UCSD-AML1 (cell line): ENCODE data around the gene EFCAB14.
"Not testable (repeated sequence)": the region's sequence is repeated elsewhere in the genome, so short reads cannot be mapped to it uniquely, and the experiment has no call there.

Experiments
- DNase-seq: peaks from one replicate; lab custom pipeline; 2025; ENCODE audit not compliant: unreplicated experiment; lab: John Stamatoyannopoulos, UW

Gene EFCAB14

DNA sequence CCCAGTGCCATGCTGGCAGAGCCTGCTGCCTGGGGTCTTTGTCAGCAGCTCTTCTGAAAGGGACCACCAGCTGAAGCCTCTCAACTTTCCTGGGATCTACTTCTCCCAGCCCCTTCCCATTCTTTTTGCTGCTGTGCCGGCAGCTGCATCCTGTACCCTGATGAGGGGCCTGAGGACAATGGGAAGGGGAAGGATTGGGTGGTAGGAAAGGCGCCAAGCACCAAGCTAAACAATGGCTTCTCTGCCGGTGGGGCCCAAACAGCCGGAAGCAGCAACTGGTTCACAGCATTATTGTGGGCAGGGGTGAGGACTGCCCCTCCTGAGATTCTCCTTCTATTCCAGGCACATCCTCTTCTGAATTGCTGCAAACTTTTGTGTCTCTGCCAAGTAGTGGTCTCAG, 5.0 kb upstream of the EFCAB14 start:
- no peak for DNase-seq

DNA sequence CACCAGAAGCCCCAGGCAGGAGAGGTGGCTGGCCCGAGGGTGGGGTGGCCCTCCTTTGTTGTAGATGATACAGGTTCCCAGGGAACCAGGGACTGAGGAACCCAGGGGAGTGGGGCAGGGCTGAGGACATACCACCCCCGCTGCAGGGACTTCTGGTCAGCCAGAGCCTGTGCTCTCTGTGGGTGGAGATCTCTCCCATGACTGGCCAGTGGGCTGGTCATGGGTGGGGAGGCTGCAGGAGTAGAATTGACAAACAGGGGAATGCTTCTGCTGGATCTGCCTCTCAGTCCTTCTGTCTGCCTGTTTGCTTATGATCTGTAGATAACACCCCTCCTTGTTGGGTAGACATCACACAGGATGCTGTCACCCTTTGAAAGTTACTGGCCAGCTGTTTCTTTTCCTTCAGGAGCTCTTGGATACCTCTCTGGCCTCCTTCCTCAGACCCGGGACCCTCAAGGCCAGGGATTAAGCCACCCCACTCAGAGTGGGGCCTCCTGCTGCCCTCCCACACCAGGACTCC, 2.8 kb upstream of the EFCAB14 start:
- no peak for DNase-seq

DNA sequence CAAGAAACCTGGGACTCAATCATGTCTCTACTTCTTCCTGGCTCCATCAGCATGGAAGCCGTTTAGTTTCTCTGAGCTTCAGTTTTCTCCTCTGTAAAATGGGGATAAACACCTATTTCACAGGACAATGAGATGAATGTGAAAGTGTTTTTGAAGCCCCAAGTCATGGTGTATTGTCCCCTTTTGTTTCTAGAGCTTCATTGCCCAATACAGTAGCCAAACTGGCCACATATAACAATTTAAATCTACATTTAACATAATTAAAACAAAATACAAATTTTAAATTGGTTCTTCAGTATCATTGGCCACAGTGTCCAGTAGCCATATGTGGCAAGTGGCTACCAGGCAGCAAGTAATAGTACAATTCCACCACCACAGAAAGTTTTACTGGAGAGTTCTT, 2.3 kb upstream of the EFCAB14 start:
- no peak for DNase-seq

DNA sequence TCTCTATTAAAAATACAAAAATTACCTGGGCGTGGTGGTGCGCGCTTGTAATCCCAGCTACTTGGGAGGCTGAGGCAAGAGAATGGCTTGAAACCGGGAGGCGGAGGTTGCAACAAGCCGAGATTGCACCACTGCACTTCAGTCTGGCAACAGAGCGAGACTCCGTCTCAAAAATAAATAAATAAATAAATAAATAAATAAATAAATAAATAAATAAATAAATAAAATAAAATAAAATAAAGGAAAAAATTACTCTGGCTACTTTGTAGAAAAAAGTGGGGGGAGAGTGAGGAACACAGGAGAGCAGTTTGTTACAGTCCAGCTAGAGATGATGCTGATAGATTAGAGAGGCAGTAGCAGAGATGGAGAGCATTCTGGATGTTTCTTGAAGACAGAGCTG, 1.4 kb upstream of the EFCAB14 start:
- not testable (repeated sequence) for DNase-seq

DNA sequence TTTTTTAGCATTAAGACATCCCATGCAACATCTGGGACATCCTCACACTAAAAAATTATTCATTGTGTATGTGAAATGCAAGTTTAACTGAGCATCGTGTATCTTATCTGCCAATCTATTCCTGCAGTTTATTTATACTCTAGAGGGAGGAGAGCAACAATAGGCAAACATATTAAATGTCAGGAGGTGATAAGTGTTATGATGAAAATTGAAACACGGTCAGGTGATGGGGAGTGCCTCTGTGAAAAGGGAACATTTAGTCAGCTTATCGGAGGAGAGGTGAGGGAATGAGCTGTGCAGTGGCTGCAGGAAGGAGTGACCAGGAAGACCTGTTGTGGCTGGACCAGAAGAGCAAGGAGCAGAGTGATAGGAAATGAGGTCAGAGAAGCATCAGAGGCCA, 775 bp upstream of the EFCAB14 start:
- no peak for DNase-seq

DNA sequence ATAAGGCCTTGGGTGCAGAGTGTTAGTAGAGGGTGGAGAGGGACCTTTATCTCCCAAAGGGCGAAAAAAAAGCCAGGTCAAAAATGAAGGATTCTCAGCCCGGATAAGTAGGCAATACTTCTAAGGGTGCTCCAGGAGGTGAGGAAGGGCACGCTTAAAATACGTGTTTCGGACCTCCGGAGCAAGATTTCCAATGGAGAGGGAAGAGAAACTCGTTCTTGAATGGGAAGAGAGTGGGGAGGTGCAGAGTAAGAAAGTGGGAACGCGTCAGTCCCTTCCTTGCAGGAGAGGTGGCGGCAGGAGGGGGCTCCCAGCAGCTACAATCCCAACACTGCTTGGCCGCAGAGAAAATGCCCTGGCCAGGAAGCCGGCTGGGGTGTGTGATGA, 581 bp downstream of the EFCAB14 start:
- DNase-seq = no peak

DNA sequence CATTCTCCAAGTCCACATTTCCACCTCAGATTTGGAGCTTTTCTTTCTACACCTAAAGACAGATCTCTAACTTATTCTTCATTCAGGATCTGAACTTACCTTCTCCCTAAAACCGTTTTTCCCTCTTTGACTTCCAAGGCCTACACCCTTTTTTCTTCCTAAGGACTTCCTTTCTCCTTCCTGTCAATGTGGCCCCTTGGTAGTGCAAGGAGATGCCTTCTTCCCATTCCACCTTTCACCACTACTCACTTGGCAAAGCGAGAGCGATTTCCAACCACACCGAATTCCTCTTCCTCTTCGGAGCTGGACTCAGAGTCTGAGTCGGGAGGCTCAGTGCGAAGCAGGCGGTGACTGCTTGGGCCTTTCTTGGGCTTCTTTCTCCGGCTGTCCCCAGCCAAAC, 1.3 kb downstream of the EFCAB14 start:
- DNase-seq = no peak

DNA sequence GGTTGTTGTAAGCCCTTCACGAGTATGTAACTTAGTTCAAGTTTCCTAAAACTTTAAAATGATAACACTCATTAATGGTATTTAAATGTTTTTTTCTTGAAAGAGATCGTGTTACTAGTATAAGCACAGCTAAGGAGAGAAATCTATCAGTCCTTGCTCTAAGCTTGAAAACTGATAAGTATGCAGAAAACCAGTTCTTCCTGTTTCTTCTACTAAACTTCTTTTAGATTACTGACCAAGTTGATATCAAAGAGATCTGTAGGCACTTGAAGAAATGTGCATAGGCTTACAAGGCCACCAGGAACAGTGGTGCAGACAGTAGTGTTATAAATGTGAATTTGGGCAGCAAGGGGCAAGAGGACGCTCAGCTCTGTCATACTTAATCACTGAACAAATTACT, 3.9 kb downstream of the EFCAB14 start:
- no peak for DNase-seq

DNA sequence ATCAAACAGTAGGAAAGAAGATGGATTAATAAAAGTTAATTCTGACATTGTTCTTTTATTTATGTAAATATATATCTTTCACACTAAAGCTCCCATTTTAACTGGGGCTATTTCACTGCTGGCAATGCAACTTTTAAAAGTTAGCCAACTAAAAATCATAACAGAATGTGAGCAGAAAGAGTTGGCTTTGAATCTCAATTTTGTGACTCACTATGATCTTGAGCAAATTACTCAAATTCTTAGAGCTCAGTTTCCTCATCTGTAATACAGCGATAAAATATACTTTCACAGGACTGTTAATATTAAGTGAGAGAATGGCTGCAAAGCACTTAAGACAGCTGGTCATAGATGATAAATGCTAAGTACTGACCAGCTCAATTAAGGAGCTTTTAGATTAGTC, 10.8 kb downstream of the EFCAB14 start:
- DNase-seq = no peak

DNA sequence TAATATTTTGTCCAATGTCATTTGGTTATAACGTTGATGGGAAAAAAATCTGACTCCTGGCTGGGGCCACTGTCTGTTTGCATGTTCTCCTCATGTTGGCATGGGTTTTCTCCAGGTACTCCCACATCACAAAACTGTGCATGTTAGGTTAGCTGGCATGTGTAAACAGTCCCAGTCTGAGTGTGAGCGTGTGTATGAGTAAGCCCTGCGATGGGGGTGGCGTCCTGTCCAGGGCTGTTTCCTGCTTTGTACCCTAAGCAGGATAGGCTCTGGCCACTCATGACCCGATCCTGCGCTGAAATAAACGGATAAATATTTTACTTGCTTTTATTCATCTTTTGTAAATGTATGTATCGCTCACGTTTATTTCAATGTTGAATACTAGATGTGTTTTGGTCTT, 13.5 kb downstream of the EFCAB14 start:
- no peak for DNase-seq

DNA sequence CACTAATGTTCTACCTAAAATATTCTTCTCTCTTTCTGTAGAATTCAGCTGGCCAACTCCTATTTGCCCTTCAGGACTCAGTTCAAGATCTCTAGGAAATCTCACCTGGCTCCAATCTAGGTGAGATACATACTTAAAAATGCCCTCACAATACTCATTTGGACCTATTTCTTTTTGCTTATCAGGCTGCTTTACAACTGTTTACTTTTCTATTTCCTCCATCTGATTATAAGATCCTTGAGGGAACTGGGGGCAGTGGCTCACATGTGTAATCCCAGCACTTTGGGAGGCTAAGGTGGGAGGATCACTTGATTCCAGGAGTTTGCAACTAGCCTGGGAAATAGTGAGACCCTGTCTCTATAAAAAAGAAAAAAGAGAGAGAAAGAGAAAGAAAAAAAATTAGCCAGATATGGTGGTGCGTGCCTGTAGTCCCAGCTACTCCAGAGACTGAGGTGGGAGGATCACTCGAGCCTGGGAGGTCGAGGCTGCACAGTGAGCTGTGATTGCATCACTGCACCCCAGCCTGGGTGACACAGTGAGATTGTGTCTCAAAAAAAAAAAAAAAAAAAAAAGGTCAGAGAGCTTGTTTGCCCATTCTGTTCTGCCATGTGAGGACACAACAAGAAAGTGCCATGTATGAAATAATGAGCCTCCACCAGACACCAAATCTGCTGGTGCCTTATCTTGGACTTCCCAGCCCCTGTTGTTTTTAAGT, 14.8 kb downstream of the EFCAB14 start:
- DNase-seq = no peak

DNA sequence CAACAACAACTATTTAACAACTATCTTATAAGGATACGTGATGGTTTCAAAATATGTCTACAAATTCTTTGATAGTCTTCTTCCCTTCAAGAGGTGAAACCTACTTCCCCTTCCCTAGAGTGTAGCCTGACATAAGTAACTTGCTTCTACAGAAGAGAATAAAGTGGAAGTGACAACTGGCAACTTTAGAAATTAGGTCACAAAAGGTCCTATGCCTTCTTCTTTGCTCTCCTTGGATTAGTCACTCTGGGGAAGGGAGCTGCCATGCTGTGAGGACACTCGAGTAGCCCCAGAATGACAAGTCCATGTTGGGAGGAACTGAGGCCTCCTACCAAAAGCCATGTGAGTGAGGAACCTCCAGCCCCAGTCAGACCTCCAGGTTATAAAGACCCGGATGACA, 19.2 kb downstream of the EFCAB14 start:
- no peak for DNase-seq

DNA sequence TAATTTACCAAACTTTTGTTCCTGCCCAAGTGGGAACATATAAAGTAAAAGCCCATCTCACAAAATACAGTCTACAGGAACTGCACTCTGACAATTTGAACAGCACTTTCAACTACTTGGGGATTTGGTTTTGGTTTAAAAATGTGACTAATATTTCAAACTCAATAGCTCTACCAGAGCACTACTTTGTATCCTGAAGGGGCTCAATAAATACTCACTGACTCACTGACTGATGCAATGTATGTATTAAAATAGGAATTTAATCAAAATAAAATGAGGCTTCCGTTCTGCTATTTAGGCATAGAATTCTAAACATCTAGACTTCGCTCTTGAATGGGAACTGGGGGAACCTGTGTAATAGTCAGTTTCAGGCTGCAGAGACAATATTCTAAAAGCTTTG, 21.9 kb downstream of the EFCAB14 start:
- no peak for DNase-seq

DNA sequence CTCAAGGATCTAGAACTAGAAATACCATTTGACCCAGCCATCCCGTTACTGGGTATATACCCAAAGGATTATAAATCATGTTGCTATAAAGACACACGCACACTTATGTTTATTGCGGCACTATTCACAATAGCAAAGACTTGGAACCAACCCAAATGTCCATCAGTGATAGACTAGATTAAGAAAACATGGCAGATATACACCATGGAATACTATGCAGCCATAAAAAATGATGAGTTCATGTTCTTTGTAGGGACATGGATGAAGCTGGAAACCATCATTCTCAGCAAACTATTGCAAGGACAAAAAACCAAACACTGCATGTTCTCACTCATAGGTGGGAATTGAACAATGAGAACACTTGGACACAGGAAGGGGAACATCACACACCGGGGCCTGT, 24.2 kb downstream of the EFCAB14 start:
- DNase-seq = not testable (repeated sequence)

DNA sequence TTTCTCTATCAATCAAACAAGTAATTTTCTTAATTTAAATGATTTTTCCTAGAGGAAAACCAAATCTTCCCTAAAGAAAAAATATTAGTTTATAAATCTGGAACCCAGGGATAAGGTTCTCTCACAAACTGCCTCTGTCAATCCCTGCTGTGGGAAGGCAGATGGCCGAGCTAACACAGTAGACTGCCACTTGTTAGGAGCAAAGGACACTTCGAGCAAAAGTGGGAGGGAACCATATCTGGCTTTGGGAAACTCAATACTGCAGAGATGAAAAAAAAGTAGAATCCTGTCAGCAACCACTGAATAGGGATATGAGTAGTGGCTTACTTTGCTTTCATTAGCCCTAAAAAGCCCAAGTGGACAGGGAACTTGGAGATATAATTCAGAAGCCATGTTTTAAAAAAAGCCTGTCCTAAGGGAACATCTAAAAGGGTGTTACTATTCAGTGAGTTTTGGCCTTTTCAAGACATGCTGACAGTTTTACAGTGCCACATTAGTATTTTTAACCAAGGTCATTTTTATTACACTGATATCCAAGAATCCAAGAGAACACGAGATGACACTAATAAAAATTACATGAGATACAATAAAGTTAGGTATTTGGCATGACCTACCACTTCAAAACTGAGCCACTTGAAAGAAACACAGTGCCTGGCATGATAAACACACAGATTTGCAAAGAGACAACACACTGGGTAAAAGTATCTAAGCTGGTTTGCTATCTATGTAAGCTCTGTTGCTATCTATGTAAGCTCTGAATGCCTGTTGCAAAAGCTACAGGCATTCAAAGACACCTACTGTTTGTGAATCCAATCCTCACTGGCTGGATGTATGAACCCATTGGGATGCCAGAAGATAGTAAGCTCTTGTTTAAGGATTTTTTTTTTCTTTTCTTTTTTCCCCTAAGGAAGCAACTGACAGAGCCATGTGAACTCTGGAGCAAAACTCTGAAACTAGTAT, 25.8 kb downstream of the EFCAB14 start:
- DNase-seq = no peak

DNA sequence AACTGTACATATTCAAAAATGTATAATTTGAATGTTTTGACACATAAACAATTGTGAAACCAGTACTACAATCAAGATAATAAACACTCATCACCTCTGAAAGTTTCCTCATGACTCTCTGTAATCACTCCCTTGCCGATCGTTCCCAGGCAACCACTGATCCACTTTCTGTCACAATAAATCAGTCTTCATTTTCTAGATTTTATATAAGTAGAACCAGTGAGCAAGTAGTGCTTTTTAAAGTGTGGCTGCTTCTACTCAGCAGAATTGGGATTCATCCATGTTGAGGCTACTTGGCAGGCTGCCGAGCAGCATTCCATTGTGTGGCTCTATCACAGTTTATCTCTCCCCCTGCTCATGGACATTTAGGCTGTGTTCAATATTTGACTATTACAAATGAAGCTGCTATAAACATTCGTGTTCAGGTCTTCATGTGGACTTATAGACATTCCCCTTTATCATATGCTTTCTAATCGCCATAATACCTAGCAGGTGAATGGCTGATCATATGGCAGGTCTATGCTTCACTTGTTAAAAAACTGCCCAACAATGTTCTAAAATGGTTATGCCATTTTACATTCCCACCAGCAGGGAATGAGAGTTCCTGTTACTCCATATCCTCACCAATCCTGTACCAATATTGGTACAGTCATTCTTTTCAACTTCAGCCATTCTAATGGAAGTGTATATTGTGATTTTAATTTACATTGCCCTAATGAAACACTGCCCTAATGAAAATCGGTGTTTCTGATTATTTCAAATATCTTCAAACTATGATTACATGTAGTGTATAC, 26.7 kb downstream of the EFCAB14 start:
- no peak for DNase-seq

DNA sequence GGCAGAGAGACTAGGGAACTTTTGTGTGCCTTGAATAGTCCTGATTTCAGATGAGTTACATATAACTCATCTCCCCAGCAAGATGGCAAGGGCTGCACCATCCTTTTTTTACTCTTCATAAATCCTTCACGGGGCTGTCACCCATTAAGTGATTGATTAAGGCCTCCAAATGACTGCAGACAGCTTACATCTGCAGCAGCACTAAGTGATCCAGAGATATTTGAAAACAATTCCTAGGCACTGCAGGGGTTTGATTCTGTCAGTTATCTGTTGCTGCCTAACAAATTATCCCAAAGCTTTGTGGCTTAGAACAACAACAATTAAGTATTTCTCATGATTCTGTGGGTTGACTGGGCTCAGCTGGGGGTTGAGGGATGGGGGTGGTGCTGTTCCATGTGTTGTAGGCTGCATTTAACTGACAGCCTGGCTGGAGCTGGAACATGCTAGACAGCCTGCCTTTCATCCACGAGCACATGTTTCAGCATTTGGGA, 27.9 kb downstream of the EFCAB14 start:
- no peak for DNase-seq

DNA sequence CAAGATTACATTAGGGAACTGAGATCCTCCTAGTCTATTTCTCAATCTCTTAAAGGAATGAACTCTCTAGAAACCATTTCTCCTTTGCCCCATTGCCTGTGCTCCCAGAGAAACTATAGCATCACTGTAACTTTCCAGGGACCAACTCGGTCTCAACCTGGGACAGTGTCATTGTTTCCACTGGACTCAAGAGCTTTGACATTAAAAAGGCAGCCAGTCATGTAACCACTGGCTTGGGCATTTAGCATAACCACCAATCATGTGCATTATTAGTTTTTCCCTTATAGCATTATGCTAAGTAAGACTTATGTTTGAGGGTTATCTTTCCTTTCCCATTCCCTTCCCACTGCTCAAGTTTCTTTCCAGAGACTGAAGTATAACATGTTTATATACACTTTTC, 29.0 kb downstream of the EFCAB14 start:
- no peak for DNase-seq

DNA sequence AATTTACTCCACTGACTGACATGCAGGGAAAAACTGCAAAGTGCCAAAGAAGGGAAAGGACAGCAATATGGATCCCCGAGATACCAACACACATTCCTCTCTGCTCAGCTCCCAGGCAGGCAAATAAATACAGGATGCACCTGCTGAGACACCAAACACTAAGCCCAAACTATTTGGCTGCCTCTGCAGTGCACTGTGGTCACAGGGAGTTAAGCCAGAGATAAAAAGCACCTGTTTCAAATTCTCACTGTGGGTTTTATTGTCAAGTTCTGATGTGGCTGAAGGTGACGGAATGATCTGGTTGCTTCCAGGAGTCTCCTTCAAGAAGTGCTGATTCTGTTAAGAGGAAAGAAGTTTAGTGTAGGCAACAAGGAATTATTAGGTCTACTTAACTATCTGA, 29.6 kb downstream of the EFCAB14 start:
- DNase-seq = no peak

DNA sequence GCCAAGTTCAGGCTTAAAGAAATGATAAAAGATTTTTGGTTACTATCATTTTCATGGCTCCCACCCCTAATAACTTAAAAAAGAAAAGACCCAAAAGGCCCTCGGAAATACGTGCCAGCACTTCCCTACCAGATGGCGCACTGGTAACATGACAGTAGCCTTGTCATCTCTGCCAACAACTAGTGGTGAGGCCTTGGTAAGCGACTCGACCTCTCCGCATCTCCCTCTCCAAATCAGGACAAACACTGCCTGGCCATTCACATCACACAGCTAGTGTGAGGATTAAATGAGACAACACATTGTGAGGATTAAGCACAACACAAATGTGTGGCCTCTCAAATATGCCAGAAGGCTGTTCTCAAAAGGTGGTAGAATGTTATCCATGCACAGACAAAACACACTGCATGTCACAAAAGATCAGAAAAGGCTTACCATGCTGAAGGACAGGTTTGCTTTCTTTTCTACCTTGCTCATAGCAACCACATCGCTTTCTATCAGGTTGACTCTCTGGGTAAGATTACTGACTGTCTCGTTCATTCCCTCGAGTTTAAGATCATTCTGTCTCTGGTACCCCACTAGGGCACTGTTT, 30.9 kb downstream of the EFCAB14 start:
- no peak for DNase-seq
